Peyer's patch (tissue), 4 donors: ENCODE results near the gene ATP5MK. TPM values are rescaled to one million over a fixed set of nuclear protein-coding genes. Genes with fewer than 3 reads are reported as not detected.

Experiments
- DNase-seq, 3 donors: peaks; one replicate each; pipeline ENCODE4 v3.0.0-alpha.2; 2017 to 2019
- H3K27ac ChIP-seq, 4 donors: fragments of 200-600 bp; sonication (generic); one replicate each; pipeline ENCODE4 v1.5.1; 2016 to 2019
- H3K27me3 ChIP-seq, 2 donors: fragments of 200-600 bp; sonication (generic); one replicate each; pipeline ENCODE4 v1.5.1; 2019
- H3K36me3 ChIP-seq, 3 donors: fragments of 200-600 bp; sonication (generic); one replicate each; pipeline ENCODE4 v1.5.1; 2016 to 2019
- H3K4me1 ChIP-seq, 4 donors: fragments of 200-600 bp; sonication (generic); one replicate each; pipeline ENCODE4 v1.5.1; 2016 to 2019
- H3K4me3 ChIP-seq, 4 donors: fragments of 200-600 bp; sonication (generic); 1 replicate in 3 of 4; 2 replicates in 1 of 4; pipeline ENCODE4 v1.5.1; 2016 to 2019; ENCODE audit warnings: mild to moderate bottlenecking in 1 of 4
- H3K9me3 ChIP-seq, 4 donors: fragments of 200-600 bp; sonication (generic); one replicate each; pipeline ENCODE4 v1.5.1; 2016 to 2019; ENCODE audit warnings: mild to moderate bottlenecking in 1 of 4
- POLR2A ChIP-seq, 2 donors: fragments of 450-650 bp; IDR thresholded peaks; one replicate each; pipeline ENCODE4 v1.5.1; 2017; ENCODE audit warnings: antibody characterized with exemption in 2 of 2, mild to moderate bottlenecking in 2 of 2, moderate library complexity in 2 of 2
- total RNA-seq, 4 donors: library from RNA; depleted of rRNA; stranded (reverse); fragments of >200 nt; gene quantifications; one replicate each; pipeline ENCODE4 v1.1.0, GENCODE V29; 2016
- TF ChIP-seq, protein P1 (sequence below), 6 experiments: fragments of 450-650 bp in 4 of 6; fragments of 200-600 bp in 2 of 6; sonication (generic) in 1 of 6; IDR thresholded peaks; one replicate each; pipeline ENCODE4 v1.5.1; 2017 to 2019; ENCODE audit warnings: antibody characterized with exemption in 6 of 6, mild to moderate bottlenecking in 3 of 6, moderate library complexity in 1 of 6

Gene ATP5MK
- total RNA-seq, 4 donors from 2014 or later = 78.6 to 235 (median 167) TPM

DNA sequence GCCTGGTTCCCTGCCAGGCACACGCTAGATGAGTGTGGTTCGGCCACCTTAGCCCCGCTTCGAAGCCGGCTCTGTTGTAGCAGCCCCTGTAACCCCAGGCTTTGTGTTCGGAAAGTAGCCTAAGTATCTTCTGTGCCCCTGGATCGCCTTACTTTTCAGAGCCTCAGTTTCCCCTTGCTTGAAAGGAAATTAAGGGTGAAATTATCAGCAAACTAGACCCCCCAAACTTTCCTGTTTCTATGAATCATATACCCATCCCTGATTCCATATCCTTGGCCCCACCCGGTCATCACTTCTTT is 463 bp upstream of the ATP5MK start:
- no peak for TF ChIP-seq POLR2A (IDR thresholded peaks at IDR 0.05)
- TF ChIP-seq, protein P1, sequence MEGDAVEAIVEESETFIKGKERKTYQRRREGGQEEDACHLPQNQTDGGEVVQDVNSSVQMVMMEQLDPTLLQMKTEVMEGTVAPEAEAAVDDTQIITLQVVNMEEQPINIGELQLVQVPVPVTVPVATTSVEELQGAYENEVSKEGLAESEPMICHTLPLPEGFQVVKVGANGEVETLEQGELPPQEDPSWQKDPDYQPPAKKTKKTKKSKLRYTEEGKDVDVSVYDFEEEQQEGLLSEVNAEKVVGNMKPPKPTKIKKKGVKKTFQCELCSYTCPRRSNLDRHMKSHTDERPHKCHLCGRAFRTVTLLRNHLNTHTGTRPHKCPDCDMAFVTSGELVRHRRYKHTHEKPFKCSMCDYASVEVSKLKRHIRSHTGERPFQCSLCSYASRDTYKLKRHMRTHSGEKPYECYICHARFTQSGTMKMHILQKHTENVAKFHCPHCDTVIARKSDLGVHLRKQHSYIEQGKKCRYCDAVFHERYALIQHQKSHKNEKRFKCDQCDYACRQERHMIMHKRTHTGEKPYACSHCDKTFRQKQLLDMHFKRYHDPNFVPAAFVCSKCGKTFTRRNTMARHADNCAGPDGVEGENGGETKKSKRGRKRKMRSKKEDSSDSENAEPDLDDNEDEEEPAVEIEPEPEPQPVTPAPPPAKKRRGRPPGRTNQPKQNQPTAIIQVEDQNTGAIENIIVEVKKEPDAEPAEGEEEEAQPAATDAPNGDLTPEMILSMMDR (IDR thresholded peaks at IDR 0.05) = no peak
- Histone ChIP-seq H3K36me3 (peaks cover 0 to 38% (median 0%) of the 10 kb centered on the region in 3 donors), H3K27ac (peak overlapping the region; percentile 67 to 86 (median 82)), H3K4me1 (peaks cover 0 to 27% (median 9%) of the 10 kb centered on the region in 4 donors), H3K4me3 (peak overlapping the region; percentile 66 to 87 (median 74)), H3K27me3 (no peaks in the 10 kb centered on the region), H3K9me3 (no peaks in the 10 kb centered on the region)
- DNase-seq = no peak

DNA sequence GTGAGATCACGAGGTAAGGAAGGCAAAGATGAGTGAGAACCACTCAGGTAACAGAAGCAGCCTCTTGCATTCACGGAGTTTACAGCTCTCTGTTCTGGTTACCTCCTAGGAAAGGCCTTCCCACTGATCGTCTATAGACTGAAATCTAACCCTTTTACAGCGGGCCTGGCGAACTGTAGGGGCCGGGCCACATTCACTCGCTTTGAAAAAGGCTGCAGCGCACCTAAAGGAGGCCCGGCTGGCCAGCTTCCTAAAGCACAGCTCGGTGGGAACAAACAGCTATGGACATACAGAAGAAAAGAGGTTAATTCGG is 565 bp downstream of the ATP5MK start:
- Histone ChIP-seq H3K27ac (peak overlapping the region; percentile 67 to 86 (median 82)), H3K4me1 (peaks cover 0 to 27% (median 9%) of the 10 kb centered on the region in 4 donors), H3K9me3 (no peaks in the 10 kb centered on the region), H3K4me3 (peak overlapping the region; percentile 66 to 87 (median 74)), H3K36me3 (peaks cover 0 to 38% (median 0%) of the 10 kb centered on the region in 3 donors), H3K27me3 (no peaks in the 10 kb centered on the region)
- DNase-seq = no peak
- no peak for TF ChIP-seq POLR2A (IDR thresholded peaks at IDR 0.05)
- TF ChIP-seq, protein P1 (IDR thresholded peaks at IDR 0.05) = no peak

DNA sequence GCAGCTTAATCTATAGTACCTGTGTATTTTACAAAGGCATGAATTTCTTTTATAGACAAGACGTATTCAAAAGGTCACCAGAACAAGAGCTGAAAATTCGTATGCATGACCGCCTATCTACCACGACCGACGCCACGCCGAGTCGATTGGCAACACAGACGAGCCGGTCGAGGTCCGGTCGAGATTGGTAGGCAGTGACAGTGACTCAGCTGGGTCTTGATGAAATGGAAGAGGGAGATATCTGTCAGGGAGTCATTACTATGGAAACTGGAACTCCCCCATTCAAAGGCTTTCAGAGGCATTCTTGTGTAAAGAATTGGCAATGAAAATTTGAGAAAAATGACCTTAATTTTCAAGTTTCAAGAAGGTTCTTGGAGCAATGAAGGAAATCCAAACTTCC is 2.1 kb downstream of the ATP5MK start:
- Histone ChIP-seq H3K36me3 (peaks cover 0 to 38% (median 0%) of the 10 kb centered on the region in 3 donors), H3K4me3 (no peak overlapping the region), H3K27me3 (no peaks in the 10 kb centered on the region), H3K4me1 (peaks cover 0 to 27% (median 9%) of the 10 kb centered on the region in 4 donors), H3K27ac (no peak overlapping the region), H3K9me3 (no peaks in the 10 kb centered on the region)
- no peak for DNase-seq
- TF ChIP-seq, protein P1 (IDR thresholded peaks at IDR 0.05) = no peak
- TF ChIP-seq POLR2A (IDR thresholded peaks at IDR 0.05) = no peak

DNA sequence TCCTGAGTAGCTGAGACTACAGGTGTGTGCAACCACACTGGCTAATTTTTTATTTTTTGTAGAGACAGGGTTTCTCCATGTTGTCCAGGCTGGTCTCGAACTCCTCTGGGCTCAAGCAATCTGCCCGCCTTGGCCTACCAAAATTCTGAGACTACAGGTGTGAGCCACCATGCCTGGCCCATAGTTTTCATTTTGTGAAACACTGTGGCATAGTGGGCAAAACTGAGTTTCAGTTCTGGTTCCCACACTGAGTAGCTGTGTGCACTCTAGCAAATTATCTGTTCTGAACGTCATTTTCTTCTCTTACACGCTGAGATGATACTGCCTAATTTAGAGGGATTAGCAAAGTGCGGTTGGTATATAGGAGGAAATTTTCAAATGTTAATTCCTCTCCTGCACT is 13.5 kb downstream of the ATP5MK start:
- TF ChIP-seq, protein P1 (IDR thresholded peaks at IDR 0.05) = no peak
- no peak for TF ChIP-seq POLR2A (IDR thresholded peaks at IDR 0.05)

DNA sequence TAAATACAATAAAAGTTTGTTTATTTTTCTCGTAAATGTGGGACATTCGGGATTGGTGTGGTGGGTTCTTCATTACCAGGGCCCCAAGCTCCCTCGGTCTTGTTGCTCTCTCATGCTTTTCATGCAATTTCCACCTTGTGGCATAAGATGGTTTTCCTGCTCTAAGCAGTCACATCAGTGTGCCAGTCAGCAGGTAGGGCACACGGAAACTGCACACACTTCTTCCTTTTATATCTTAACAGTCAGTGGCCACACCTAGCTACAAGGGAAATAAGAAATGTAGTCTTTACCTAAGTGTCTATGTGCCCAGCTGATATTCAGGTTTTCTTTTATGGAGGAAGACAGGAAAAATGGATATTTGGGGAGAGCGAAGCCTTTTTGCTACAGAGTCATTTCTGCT is 22.0 kb downstream of the ATP5MK start:
- Histone ChIP-seq H3K36me3 (peaks cover 0 to 48% (median 0%) of the 10 kb centered on the region in 3 donors), H3K4me1 (peaks cover 0 to 19% (median 2%) of the 10 kb centered on the region in 4 donors), H3K4me3 (no peak overlapping the region), H3K27ac (no peak overlapping the region), H3K9me3 (no peaks in the 10 kb centered on the region), H3K27me3 (no peaks in the 10 kb centered on the region)
- no peak for DNase-seq
- TF ChIP-seq POLR2A (IDR thresholded peaks at IDR 0.05) = no peak
- TF ChIP-seq, protein P1 (IDR thresholded peaks at IDR 0.05) = no peak

More for the DNA sequence above, 13.5 kb downstream of the ATP5MK start:
- H3K27ac ChIP-seq = no peak overlapping the region
- H3K4me3 ChIP-seq = no peak overlapping the region
- H3K9me3 ChIP-seq = no peaks in the 10 kb centered on the region
- peaks cover 0 to 86% (median 3%) of the 10 kb centered on the region in 3 donors for H3K36me3 ChIP-seq
- H3K4me1 ChIP-seq = no peaks in the 10 kb centered on the region
- H3K27me3 ChIP-seq = no peaks in the 10 kb centered on the region
- no peak for DNase-seq

DNA sequence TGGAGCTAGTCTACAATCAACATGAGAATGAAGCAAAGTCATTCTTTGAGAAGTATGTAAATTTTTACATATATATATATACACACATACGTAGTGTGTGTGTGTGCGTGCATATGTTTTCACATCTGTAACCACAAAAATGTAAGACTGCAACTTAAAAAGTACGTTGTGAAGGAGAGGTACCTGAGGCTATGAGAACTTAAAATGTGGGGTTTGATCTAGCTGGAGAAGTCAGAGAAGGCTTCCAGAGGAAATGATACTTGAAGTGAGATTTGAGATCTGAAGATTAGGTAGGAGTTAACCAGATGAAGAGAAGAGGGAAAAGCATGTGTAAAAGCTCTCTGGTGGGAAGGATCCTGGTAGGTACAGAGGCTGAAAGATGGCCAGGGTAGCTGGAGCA is 22.7 kb downstream of the ATP5MK start:
- H3K27me3 ChIP-seq = no peaks in the 10 kb centered on the region
- TF ChIP-seq, protein P1 (IDR thresholded peaks at IDR 0.05) = no peak
- no peak for DNase-seq
- no peaks in the 10 kb centered on the region for H3K9me3 ChIP-seq
- no peak overlapping the region for H3K4me3 ChIP-seq
- H3K27ac ChIP-seq = no peak overlapping the region
- H3K4me1 ChIP-seq = peaks cover 0 to 24% (median 7%) of the 10 kb centered on the region in 4 donors
- H3K36me3 ChIP-seq = peaks cover 0 to 42% (median 0%) of the 10 kb centered on the region in 3 donors
